ENCODE data around the gene YY1AP1. TPM values are rescaled to one million over a fixed set of nuclear protein-coding genes. Genes with fewer than 3 reads are reported as not detected.
A peak's percentile ranks its signal among the peaks of the same experiment; 100 is the strongest.

YY1AP1 gene
- total and polyA plus RNA-seq, 10 donors = 21.9 to 145 (median 81.7) TPM

- no peak for DNase-seq
- 45 to 55% (median 53%) methylated on average over 11 of the region's 11 CpGs for WGBS, 5 donors
- no peaks in the 10 kb centered on the region for H3K27me3 ChIP-seq (replicated peaks in 1 of 7)
Observed at GRCh38 chr1:155648207-155649147, 40.1 kb downstream of the YY1AP1 start.

GRCh38 chr1:155646307-155646706, 42.3 kb downstream of the YY1AP1 start:
- no peak overlapping the region for H3K4me3 ChIP-seq
- H3K27me3 ChIP-seq (replicated peaks in 1 of 7) = no peaks in the 10 kb centered on the region
- 59 to 83% (median 69%) methylated on average over 2 of the region's 2 CpGs for WGBS, 5 donors
- no peak for TF ChIP-seq POLR2AphosphoS5 (IDR thresholded peaks at IDR 0.05)
- TF ChIP-seq POLR2A (IDR thresholded peaks at IDR 0.05) = no peak
- TF ChIP-seq, protein P1, sequence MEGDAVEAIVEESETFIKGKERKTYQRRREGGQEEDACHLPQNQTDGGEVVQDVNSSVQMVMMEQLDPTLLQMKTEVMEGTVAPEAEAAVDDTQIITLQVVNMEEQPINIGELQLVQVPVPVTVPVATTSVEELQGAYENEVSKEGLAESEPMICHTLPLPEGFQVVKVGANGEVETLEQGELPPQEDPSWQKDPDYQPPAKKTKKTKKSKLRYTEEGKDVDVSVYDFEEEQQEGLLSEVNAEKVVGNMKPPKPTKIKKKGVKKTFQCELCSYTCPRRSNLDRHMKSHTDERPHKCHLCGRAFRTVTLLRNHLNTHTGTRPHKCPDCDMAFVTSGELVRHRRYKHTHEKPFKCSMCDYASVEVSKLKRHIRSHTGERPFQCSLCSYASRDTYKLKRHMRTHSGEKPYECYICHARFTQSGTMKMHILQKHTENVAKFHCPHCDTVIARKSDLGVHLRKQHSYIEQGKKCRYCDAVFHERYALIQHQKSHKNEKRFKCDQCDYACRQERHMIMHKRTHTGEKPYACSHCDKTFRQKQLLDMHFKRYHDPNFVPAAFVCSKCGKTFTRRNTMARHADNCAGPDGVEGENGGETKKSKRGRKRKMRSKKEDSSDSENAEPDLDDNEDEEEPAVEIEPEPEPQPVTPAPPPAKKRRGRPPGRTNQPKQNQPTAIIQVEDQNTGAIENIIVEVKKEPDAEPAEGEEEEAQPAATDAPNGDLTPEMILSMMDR (IDR thresholded peaks at IDR 0.05 in 8 of 11, conservative IDR thresholded peaks at IDR 0.05 in 3 of 11) = no peak
- no peaks in the 10 kb centered on the region for H3K36me3 ChIP-seq
- peaks cover 0 to 37% (median 26%) of the 10 kb centered on the region in 8 donors for H3K9me3 ChIP-seq
- no peak for DNase-seq
- no peak overlapping the region for H3K27ac ChIP-seq
- intact Hi-C loops (cut with DNase I; ENCODE audit: low total_unique reads) = no loop called here
- H3K4me1 ChIP-seq = peaks cover 0 to 37% (median 8%) of the 10 kb centered on the region in 6 donors

More at GRCh38 chr1:155648207-155649147, 40.1 kb downstream of the YY1AP1 start:
- Histone ChIP-seq H3K9me3 (peaks cover 0 to 16% (median 5%) of the 10 kb centered on the region in 8 donors), H3K36me3 (no peaks in the 10 kb centered on the region), H3K4me3 (no peak overlapping the region), H3K27ac (peak overlapping the region in 1 of 8 donors; percentile 16), H3K4me1 (peaks cover 0 to 37% (median 8%) of the 10 kb centered on the region in 6 donors)
- TF ChIP-seq, protein P1 (IDR thresholded peaks at IDR 0.05 in 8 of 11, conservative IDR thresholded peaks at IDR 0.05 in 3 of 11) = no peak
- TF ChIP-seq POLR2A (IDR thresholded peaks at IDR 0.05) (no peak), POLR2AphosphoS5 (IDR thresholded peaks at IDR 0.05) (no peak)
- intact Hi-C loops (cut with DNase I; ENCODE audit: low total_unique reads) = no loop called here

- intact Hi-C loops (cut with DNase I; ENCODE audit: low total_unique reads) = no loop called here
- peaks cover 0 to 41% (median 26%) of the 10 kb centered on the region in 8 donors for H3K9me3 ChIP-seq
- no peaks in the 10 kb centered on the region for H3K36me3 ChIP-seq
- no peak for DNase-seq
- no peak overlapping the region for H3K27ac ChIP-seq
- H3K4me3 ChIP-seq = no peak overlapping the region
- H3K27me3 ChIP-seq (replicated peaks in 1 of 7) = no peaks in the 10 kb centered on the region
- TF ChIP-seq, protein P1 (IDR thresholded peaks at IDR 0.05 in 8 of 11, conservative IDR thresholded peaks at IDR 0.05 in 3 of 11) = no peak
- no peak for TF ChIP-seq POLR2AphosphoS5 (IDR thresholded peaks at IDR 0.05)
- no peak for TF ChIP-seq POLR2A (IDR thresholded peaks at IDR 0.05)
- 77 to 86% (median 79%) methylated on average over 6 of the region's 6 CpGs for WGBS, 5 donors
- peaks cover 0 to 37% (median 8%) of the 10 kb centered on the region in 6 donors for H3K4me1 ChIP-seq
Observed at GRCh38 chr1:155645648-155646047, 42.9 kb downstream of the YY1AP1 start.

DNA sequence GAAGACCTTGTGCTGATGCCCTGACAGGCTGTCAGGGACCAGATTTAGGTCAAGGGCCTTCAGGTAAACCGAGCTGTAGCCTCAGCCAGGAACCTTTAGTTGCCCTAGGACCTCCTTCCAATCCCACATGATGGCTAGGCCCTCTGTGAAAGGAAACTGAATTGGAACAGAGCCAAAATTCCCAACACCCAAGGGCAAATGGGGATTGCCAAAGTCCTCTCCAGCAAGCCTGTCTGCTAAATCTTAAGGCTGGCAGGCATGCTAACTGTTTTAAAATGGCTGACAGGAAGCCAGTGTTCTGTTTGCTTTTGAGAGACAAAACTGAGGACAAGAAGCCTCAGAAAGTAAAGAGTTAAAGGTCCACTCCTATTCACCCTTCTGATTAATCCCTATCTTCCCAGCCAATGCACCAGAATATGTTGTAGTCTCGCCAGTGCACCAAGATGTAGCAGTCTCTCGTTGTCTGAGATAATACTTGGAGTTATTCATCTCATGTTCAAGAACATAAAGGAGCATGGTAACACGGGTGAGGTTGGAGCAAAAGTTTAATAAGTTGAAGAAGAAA, 43.5 kb downstream of the YY1AP1 start:
- intact Hi-C loops (cut with DNase I; ENCODE audit: low total_unique reads) = no loop called here
- 73 to 86% (median 83%) methylated on average over 4 of the region's 4 CpGs for WGBS, 5 donors
- Histone ChIP-seq H3K36me3 (no peaks in the 10 kb centered on the region), H3K27me3 (replicated peaks in 1 of 7) (no peaks in the 10 kb centered on the region), H3K9me3 (peaks cover 0 to 35% (median 23%) of the 10 kb centered on the region in 8 donors), H3K4me1 (peaks cover 0 to 37% (median 8%) of the 10 kb centered on the region in 6 donors), H3K27ac (no peak overlapping the region), H3K4me3 (no peak overlapping the region)
- TF ChIP-seq POLR2A (IDR thresholded peaks at IDR 0.05) = no peak
- TF ChIP-seq POLR2AphosphoS5 (IDR thresholded peaks at IDR 0.05) = no peak
- TF ChIP-seq, protein P1 (IDR thresholded peaks at IDR 0.05 in 8 of 11, conservative IDR thresholded peaks at IDR 0.05 in 3 of 11) = no peak
- DNase-seq = no peak

Measured in spleen (tissue), 11 donors.